HG02938 (cell line): ENCODE data around the gene KRT14.
"Not testable (repeated sequence)": the region's sequence is repeated elsewhere in the genome, so short reads cannot be mapped to it uniquely, and the experiment has no call there.

ENCODE experiments used
- ATAC-seq: cut with Tn5 transposase; IDR thresholded peaks from one replicate; pipeline ENCODE4 v1.9.1; 2021; ENCODE audit warnings: mild to moderate bottlenecking, moderate library complexity; ENCODE audit not compliant: unreplicated experiment

Gene KRT14

GRCh38 chr17:41610061-41610517, 23.4 kb upstream of the KRT14 start:
- not testable (repeated sequence) for ATAC-seq

GRCh38 chr17:41606930-41607329, 20.2 kb upstream of the KRT14 start:
- ATAC-seq, result not testable (repeated sequence)

- ATAC-seq, result no peak
These were observed 15.8 kb upstream of the KRT14 start for GRCh38 chr17:41602524-41602923.

- ATAC-seq, result no peak
These were observed 13.6 kb upstream of the KRT14 start for GRCh38 chr17:41600318-41600717.

DNA sequence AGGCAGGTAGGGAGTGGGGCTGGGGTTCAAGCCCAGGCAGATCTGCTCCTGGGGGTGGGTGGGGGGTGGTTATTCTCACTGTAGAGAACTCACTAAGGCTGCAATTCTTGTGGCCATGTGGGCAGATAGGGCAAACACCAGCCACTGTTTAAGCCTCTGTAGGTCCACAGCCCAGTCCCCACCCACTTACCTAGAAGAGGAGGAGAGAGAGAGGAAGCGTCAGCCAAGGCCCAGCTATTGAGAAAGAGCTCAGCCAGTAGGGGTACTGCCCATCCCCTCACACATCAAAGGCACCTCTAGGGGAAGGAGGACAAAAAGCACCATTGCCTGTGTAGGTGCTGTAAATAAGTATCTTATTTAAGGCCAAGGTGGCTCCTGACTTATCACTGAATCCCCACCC, 13.0 kb upstream of the KRT14 start:
- no peak for ATAC-seq

DNA sequence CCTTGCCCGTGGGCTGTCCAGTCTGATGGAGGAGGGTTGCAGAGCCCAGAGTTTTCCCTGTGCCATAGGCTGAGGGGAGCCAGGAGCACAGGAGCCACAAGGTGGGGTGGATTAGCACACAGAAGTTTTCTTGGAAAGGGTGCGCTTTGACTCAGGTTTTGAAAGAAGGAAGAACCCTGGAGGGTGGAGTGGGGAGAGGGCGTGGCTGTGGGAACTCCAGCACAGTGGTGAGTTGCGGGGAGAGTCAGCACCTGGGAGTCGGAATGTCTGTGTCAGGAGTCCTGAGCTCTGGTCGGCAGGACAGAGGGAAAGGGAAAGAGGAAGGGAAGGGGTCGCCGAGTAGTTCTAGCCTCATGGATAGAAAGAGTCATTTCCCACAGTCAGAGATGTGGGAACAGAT, 8.9 kb upstream of the KRT14 start:
- no peak for ATAC-seq

- ATAC-seq, result no peak
These were observed 7.7 kb upstream of the KRT14 start for GRCh38 chr17:41594363-41594915.

- ATAC-seq, result no peak
These were observed 6.7 kb upstream of the KRT14 start for GRCh38 chr17:41593306-41593981.

DNA sequence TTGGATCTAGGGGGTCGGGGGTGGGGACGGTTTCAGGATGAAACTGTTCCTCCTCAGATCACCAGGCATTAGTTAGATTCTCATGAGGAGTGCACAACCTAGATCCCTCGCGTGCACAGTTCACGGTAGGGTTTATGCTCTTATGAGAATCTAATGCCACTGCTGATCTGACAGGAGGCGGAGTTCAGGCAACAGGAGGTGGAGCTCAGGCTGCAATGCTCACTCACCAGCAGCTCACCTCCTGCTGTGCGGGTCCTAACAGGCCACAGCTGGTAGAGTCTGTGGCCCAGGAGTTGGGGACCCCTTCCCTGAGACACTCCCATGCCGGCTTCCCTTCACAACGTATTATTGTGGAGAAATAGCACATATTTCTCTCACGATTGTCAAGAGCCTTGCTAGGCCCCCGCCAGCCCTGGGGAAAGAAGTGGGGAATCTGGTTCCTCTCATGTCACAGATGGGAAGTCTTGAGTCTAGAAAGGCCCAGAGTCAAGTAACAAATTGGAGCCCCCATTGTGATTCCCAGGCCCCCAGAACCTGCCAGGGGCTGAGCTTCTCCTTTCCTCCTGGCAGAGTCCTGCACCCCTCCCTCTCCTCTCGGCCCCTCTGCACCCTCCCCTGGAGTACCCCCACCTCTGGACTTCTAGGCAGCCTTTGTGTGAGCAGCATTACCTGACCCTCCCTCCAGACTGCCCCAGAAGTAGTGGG, 6.1 kb upstream of the KRT14 start:
- no peak for ATAC-seq

DNA sequence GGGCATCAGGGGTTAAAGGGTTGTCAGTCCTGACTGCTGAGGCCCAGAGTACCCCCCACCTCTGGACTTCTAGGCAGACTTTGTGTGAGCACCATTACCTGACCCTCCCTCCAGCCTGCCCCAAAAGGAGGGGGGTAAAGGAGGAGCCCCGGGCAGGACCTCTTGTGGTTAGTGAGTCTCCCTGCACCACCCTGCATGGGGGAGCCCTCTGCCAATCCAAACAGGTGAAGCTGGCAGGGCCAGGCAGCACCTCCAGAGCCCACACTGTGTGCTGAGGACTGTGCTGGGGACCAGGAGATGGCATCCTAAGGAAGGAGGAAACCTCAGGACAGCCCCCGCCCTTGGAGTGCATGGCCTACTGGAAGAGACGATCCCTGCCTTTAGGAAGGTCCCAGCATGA, 2.6 kb upstream of the KRT14 start:
- ATAC-seq, result no peak

- ATAC-seq, result no peak
These were observed 1.6 kb upstream of the KRT14 start for GRCh38 chr17:41588126-41588810.

DNA sequence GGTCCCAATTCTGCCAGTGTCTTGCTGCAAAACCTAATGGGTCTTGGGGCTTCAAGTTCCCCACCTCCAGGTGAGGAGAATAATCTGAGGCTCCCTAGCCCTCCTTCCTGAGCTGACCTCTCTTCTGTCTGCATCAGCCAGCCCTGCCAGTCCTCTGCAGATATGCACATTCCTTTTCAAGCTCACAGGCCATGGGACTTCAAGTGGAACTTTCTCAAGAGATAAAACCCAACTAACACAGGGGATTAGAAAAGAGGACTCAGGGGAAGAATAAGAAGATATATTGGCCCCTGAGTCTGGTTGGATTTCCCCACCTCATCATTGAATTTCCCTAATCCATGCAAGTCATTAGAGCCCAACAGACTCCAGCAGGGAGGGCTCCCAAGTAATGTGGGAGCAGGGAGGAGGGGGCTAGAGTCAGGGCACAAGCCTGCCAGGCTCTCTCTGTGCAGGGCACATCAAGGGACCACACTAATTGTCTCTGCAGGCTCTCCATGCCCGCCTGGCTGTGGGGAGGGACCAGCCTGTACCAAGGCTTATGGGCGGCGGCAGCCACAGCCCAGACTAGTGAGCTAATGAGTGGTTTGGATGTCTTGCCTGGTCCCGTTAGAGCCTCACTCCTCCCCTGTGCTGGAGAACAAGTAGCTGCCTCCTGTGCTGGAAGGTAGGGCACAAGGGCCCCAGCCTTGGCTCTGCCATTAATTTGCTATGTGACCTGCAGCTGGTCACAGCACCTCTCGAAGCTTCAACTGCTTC, 1.2 kb downstream of the KRT14 start:
- ATAC-seq, result no peak

- not testable (repeated sequence) for ATAC-seq
These were observed 2.3 kb downstream of the KRT14 start for GRCh38 chr17:41584331-41584927.

DNA sequence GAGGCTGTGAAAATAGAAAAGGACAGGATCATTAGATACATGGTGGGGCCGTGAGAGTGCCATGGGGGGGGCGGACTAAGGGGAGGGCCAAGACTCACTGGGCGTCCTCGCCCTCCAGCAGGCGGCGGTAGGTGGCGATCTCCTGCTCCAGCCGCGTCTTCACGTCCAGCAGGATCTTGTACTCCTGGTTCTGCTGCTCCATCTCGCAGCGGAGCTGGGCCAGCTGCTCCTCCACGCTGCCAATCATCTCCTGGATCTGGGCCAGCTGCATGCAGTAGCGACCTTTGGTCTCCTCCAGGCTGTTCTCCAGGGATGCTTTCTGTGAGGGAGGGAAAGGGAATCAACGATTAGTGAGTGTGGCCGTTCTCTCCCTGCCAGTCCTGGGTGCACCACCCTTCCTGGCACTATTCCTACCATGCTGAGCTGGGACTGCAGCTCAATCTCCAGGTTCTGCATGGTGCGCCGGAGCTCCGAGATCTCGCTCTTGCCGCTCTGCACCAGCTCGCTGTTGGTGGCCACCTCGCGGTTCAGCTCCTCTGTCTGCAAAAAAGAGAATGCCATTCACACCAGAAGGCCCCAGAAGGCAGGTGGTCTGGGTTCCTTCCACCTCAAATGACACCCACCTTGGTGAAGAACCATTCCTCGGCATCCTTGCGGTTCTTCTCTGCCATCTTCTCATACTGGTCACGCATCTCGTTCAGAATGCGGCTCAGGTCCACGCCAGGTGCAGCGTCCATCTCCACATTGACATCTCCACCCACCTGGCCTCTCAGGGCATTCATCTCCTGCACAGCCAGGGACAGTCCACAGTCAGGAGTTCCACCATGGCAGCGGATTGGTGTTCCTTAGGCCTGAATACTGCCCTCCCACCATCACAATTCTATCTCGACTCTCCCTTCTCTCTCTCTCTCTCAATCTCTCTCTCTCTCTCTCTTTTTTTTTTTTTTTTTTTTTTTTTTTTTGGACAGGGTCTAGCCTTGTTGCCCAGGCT, 3.3 kb downstream of the KRT14 start:
- no peak for ATAC-seq

DNA sequence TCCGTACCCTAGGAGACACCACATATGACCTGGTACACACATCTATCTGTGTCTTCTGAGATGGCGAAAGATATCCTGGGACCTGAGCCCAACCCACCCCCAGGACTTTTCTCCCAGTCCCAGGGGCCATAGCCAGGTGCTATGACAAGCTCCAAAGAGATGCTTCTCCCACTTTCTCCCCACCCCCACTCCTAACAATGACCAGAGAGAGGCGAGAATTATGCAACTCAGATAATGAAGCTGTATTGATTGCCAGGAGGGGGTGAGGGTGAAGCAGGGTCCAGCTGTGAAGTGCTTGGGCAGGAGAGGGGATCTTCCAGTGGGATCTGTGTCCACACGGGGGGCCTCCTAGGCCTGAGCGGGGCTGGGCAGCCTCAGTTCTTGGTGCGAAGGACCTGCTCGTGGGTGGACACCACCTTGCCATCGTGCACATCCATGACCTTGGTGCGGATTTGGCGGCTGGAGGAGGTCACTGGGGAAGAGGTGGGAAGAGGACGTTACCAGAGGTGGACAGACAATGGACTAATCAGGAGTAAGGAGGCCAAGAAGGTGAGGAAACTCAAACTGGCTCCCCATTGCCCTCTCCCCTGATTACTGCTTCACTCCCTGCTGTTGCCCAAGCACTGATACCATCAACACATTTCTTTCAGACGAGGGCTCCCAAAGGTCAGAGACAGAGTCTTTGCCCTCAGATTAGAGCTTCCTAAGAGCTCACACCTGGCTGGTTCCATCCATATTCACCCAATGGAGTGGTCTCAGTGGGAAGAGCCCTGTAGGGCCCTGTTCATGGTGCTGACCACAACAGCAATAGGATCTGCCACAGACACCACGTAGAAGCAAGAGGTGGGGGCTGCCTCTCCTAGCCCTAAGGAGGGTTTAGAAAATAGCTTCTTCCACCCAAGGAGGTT, 4.4 kb downstream of the KRT14 start:
- not testable (repeated sequence) for ATAC-seq

GRCh38 chr17:41581366-41582060, 5.2 kb downstream of the KRT14 start:
- no peak for ATAC-seq

- no peak for ATAC-seq
These were observed 5.9 kb downstream of the KRT14 start for GRCh38 chr17:41580687-41581365.
